HG02870 (cell line): ENCODE data around the gene PLAGL2.

Source experiments
- ATAC-seq: cut with Tn5 transposase; IDR thresholded peaks from one replicate; pipeline ENCODE4 v1.9.1; 2021; ENCODE audit warnings: mild to moderate bottlenecking, moderate library complexity; ENCODE audit not compliant: unreplicated experiment

Gene PLAGL2

DNA sequence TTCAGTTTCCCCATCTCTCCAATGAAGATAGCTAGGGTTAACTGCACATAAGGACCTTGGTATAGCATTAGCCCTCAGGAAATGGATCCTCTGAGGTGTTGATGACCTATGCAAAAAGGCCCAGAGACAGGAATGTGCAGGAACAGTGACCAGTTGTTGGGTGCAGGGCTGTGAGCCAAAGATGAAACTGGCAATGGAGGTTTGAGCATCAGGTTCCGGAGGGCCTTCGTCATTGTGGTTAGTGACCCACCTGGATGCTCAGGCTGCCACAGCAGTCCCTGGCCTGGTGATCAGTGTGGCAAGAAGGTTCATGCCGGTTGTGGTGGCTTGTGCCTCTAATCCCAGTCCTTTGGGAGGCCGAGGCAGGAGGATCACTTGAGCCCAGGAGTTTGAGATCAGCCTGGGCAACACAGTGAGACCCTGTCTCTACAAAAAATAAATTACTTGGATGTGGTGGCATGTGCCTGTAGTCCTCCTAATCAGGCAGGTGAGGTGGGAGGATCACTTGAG lies 54.3 kb downstream of the PLAGL2 start:
- no peak for ATAC-seq

GRCh38 chr20:32152421-32153155 lies 55.0 kb downstream of the PLAGL2 start:
- ATAC-seq: no peak

GRCh38 chr20:32150291-32150848 lies 57.2 kb downstream of the PLAGL2 start:
- no peak for ATAC-seq

- ATAC-seq: no peak
These were observed 57.9 kb downstream of the PLAGL2 start for GRCh38 chr20:32149566-32150170.

- ATAC-seq: no peak
These were observed 62.5 kb downstream of the PLAGL2 start for GRCh38 chr20:32144898-32145662.

- no peak for ATAC-seq
These were observed 64.6 kb downstream of the PLAGL2 start for GRCh38 chr20:32142991-32143390.
